Osteoblast (primary cell): Measurements from ENCODE around the gene BDH1. TPM values are rescaled to one million over a fixed set of nuclear protein-coding genes. Genes with fewer than 3 reads are reported as not detected.
"Not testable (repeated sequence)": the region's sequence is repeated elsewhere in the genome, so short reads cannot be mapped to it uniquely, and the experiment has no call there.

Source experiments
- DNase-seq: peaks from one replicate; pipeline ENCODE4 v3.0.0; 2011; ENCODE audit warnings: low spot score, mixed read lengths; ENCODE audit not compliant: insufficient read length; ENCODE audit errors: missing footprints
- H2AFZ ChIP-seq: 2 replicates; pipeline ENCODE4 v1.6.0; 2011; ENCODE audit warnings: mild to moderate bottlenecking, low read length
- H3K27ac ChIP-seq: 2 replicates; pipeline ENCODE4 v1.5.1; 2011; ENCODE audit warnings: mild to moderate bottlenecking, low read depth, low read length, moderate library complexity
- H3K27me3 ChIP-seq: 2 replicates; pipeline ENCODE4 v1.6.0; 2012; ENCODE audit warnings: mild to moderate bottlenecking, control low read depth, inconsistent platforms, low read length, moderate library complexity; ENCODE audit not compliant: insufficient read depth
- H3K36me3 ChIP-seq: 2 replicates; pipeline ENCODE4 v1.5.1; 2011; ENCODE audit warnings: mild to moderate bottlenecking, low read length, control low read depth, moderate library complexity; ENCODE audit not compliant: insufficient read depth
- H3K4me1 ChIP-seq: 2 replicates; pipeline ENCODE4 v1.5.1; 2011; ENCODE audit warnings: mild to moderate bottlenecking, low read length, control low read depth, moderate library complexity; ENCODE audit not compliant: insufficient read depth
- H3K4me2 ChIP-seq: 2 replicates; pipeline ENCODE4 v1.6.0; 2011; ENCODE audit warnings: mild to moderate bottlenecking, low read length; ENCODE audit not compliant: insufficient read depth
- H3K4me3 ChIP-seq: fragments of 200-600 bp; sonication (generic); 3 replicates; pipeline ENCODE4 v1.5.1; 2012; ENCODE audit warnings: mild to moderate bottlenecking, low read length, inconsistent platforms; ENCODE audit not compliant: insufficient read depth
- H3K79me2 ChIP-seq: 2 replicates; pipeline ENCODE4 v1.6.0; 2012; ENCODE audit warnings: mild to moderate bottlenecking, low read length, control low read depth, inconsistent platforms; ENCODE audit not compliant: insufficient read depth
- H3K9me3 ChIP-seq: 2 replicates; pipeline ENCODE4 v1.5.1; 2011; ENCODE audit warnings: low read depth, low read length, control low read depth
- H4K20me1 ChIP-seq: 2 replicates; pipeline ENCODE4 v1.6.0; 2012; ENCODE audit warnings: mild to moderate bottlenecking, low read length, control low read depth; ENCODE audit not compliant: insufficient read depth
- CTCF ChIP-seq: IDR thresholded peaks from 2 replicates; pipeline ENCODE4 v1.5.1; 2011; ENCODE audit warnings: mild to moderate bottlenecking, low read depth, low read length, moderate library complexity; ENCODE audit errors: extremely low read depth
- total RNA-seq: library from RNA; depleted of rRNA; stranded (reverse); fragments of >200 nt; gene quantifications from 2 replicates; pipeline ENCODE4 v1.2.3, GENCODE V29; 2012

The BDH1 gene
- total RNA-seq, 1 donor = 5.8 TPM

- DNase-seq = no peak
- H3K27me3 ChIP-seq = no peaks in the 10 kb centered on the region
- no peak overlapping the region for H2AFZ ChIP-seq
- no peaks in the 10 kb centered on the region for H3K4me1 ChIP-seq
- no peaks in the 10 kb centered on the region for H3K36me3 ChIP-seq
- H3K4me2 ChIP-seq = no peak overlapping the region
- no peaks in the 10 kb centered on the region for H3K79me2 ChIP-seq
- no peaks in the 10 kb centered on the region for H3K9me3 ChIP-seq
- no peak overlapping the region for H3K27ac ChIP-seq
- H3K4me3 ChIP-seq = no peak overlapping the region
- TF ChIP-seq CTCF = no peak
- no peaks in the 10 kb centered on the region for H4K20me1 ChIP-seq
Observed at GRCh38 chr3:197591816-197592215, 36.0 kb upstream of the BDH1 start.

- H2AFZ ChIP-seq = no peak overlapping the region
- no peak for TF ChIP-seq CTCF
- H4K20me1 ChIP-seq = no peaks in the 10 kb centered on the region
- no peaks in the 10 kb centered on the region for H3K27me3 ChIP-seq
- H3K9me3 ChIP-seq = no peaks in the 10 kb centered on the region
- peak; percentile 64 for DNase-seq
- H3K27ac ChIP-seq = no peak overlapping the region
- no peaks in the 10 kb centered on the region for H3K36me3 ChIP-seq
- no peaks in the 10 kb centered on the region for H3K79me2 ChIP-seq
- H3K4me3 ChIP-seq = no peak overlapping the region
- H3K4me2 ChIP-seq = no peak overlapping the region
- H3K4me1 ChIP-seq = no peaks in the 10 kb centered on the region
Observed at GRCh38 chr3:197590313-197590962, 34.7 kb upstream of the BDH1 start.

- no peaks in the 10 kb centered on the region for H3K79me2 ChIP-seq
- H3K27ac ChIP-seq = no peak overlapping the region
- TF ChIP-seq CTCF = no peak
- H4K20me1 ChIP-seq = no peaks in the 10 kb centered on the region
- H3K36me3 ChIP-seq = no peaks in the 10 kb centered on the region
- no peak overlapping the region for H2AFZ ChIP-seq
- H3K4me3 ChIP-seq = no peak overlapping the region
- no peak for DNase-seq
- no peak overlapping the region for H3K4me2 ChIP-seq
- no peaks in the 10 kb centered on the region for H3K27me3 ChIP-seq
- no peaks in the 10 kb centered on the region for H3K9me3 ChIP-seq
- H3K4me1 ChIP-seq = no peaks in the 10 kb centered on the region
Observed at GRCh38 chr3:197589545-197589944, 33.8 kb upstream of the BDH1 start.

- not testable (repeated sequence) for H3K4me3 ChIP-seq, H3K79me2 ChIP-seq, H3K4me1 ChIP-seq, DNase-seq, H3K4me2 ChIP-seq, H3K36me3 ChIP-seq, H3K27me3 ChIP-seq, H3K9me3 ChIP-seq, H4K20me1 ChIP-seq, H2AFZ ChIP-seq, H3K27ac ChIP-seq
Observed at GRCh38 chr3:197586768-197587167, 31.0 kb upstream of the BDH1 start.
